ENCODE measurements around the gene ATP13A4. TPM values are rescaled to one million over a fixed set of nuclear protein-coding genes. Genes with fewer than 3 reads are reported as not detected.

ATP13A4 gene
- total and polyA plus RNA-seq, 2 of the 8 experiments (the other 6 are each of a cell fraction or from before 2014, with no cell fraction given): 0.12 TPM; not detected in 1

DNA sequence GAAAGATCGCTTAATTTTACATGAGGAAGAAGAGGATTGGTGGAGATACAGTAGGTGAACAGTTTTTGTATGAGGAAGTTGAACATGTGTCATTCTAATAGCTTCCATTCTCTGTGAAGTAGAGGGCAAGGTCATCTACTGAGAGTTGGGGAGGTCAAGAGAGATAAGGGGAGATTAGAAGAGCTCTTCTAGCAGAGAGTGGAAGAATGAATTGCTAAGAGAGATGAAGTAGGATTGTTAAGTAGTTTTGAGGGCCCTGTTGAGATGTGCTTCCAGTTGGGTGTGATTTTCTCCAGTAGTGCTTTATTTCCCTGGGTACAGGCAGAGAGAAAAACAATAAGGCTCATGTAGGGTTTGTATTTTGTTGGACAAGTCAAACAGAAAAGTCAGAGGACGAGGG is 43.5 kb upstream of the ATP13A4 start:
- TF ChIP-seq KDM5A (IDR thresholded peaks at IDR 0.05; ENCODE audit: low read length) (no peak), SRF (IDR thresholded peaks at IDR 0.05; ENCODE audit: low read depth, low read length) (no peak), CBX8 (IDR thresholded peaks at IDR 0.05; ENCODE audit: borderline replicate concordance, low read depth, low read length) (no peak), FOSL1 (IDR thresholded peaks at IDR 0.05; ENCODE audit: insufficient read depth, low read depth, low read length) (no peak), RBBP5 (IDR thresholded peaks at IDR 0.05; ENCODE audit: borderline replicate concordance, low read depth, low read length) (no peak), YY1 (IDR thresholded peaks at IDR 0.05; ENCODE audit: low read depth, low read length) (no peak), GTF2F1 (IDR thresholded peaks at IDR 0.05; ENCODE audit: borderline replicate concordance, low read depth, low read length) (no peak)
- H3K9ac ChIP-seq (replicated peaks in 1 of 4; ENCODE audit: extremely low read depth in 1 of 4, low read depth in 3 of 4, low read length in 3 of 4): no peak overlapping the region
- FAIRE-seq: no peak
- H3K9me3 ChIP-seq (ENCODE audit: insufficient read depth in 2 of 2, low read depth in 1 of 2, low read length in 1 of 2): no peaks in the 10 kb centered on the region
- no peak overlapping the region for H2BK120ac ChIP-seq (replicated peaks; ENCODE audit: low read depth, low read length)
- H3K14ac ChIP-seq (ENCODE audit: insufficient read length): no peak overlapping the region
- H3K4ac ChIP-seq (replicated peaks; ENCODE audit: insufficient read length, low read depth, low read length): no peak overlapping the region
- H3K4me3 ChIP-seq (ENCODE audit: extremely low read depth in 1 of 4, insufficient read depth in 2 of 4, low read depth in 3 of 4, low read length in 4 of 4): no peak overlapping the region
- peaks cover 8 to 95% of the 10 kb centered on the region in 2 experiments; a peak in 3 of 4 replicates for H3K79me2 ChIP-seq (ENCODE audit: control insufficient read depth in 1 of 2, insufficient read depth in 2 of 2, low read length in 2 of 2)
- H2AFZ ChIP-seq (ENCODE audit: low read length): no peak overlapping the region
- H3K27ac ChIP-seq (ENCODE audit: low read depth, low read length): no peak overlapping the region
- no peak overlapping the region for H2AK5ac ChIP-seq (ENCODE audit: low read depth, low read length)
- no peak overlapping the region for H3K56ac ChIP-seq (replicated peaks; ENCODE audit: insufficient read length, low read depth, low read length)
- H2BK15ac ChIP-seq (ENCODE audit: low read length): no peak overlapping the region
- no peak overlapping the region for H4K91ac ChIP-seq (replicated peaks; ENCODE audit: insufficient read length, low read length)
- no peak overlapping the region for H4K8ac ChIP-seq (ENCODE audit: extremely low read depth, insufficient read depth, low read length)
- H2BK12ac ChIP-seq (ENCODE audit: low read depth, low read length): no peak overlapping the region
- H3K4me1 ChIP-seq (replicated peaks in 1 of 4; ENCODE audit: control insufficient read depth in 3 of 4, insufficient read depth in 4 of 4, low read length in 3 of 4): no peaks in the 10 kb centered on the region; a peak in 1 of 7 replicates
- H3K18ac ChIP-seq (ENCODE audit: extremely low read depth, low read length): no peak overlapping the region
- no peaks in the 10 kb centered on the region for H3K23me2 ChIP-seq (ENCODE audit: low read depth, low read length)
- peaks cover 0 to 5% (median 0%) of the 10 kb centered on the region in 4 experiments; a peak in 1 of 8 replicates for H3K36me3 ChIP-seq (ENCODE audit: control insufficient read depth in 2 of 4, insufficient read depth in 4 of 4, low read length in 3 of 4)
- H3K4me2 ChIP-seq (ENCODE audit: insufficient read depth in 1 of 2, low read depth in 2 of 2, low read length in 2 of 2): no peak overlapping the region
- ChIA-PET CTCF (ENCODE audit: partially characterized antibody) (interaction anchor here (0.6 kb wide), 1 partner anchor 698 kb away, joined by 4 read pairs; no protein-coding TSS in a partner anchor), POLR2A (ENCODE audit: partially characterized antibody) (no interaction called here)
- 90% methylated on average over 2 of the region's 2 CpGs; no CpG with 5 or more reads in 1 of the 2 experiments for WGBS, 2 experiments (ENCODE audit: extremely low coverage in 1 of 2, insufficient coverage in 1 of 2, insufficient read length in 1 of 2, insufficient replicate concordance in 2 of 2, low coverage in 1 of 2, low lambda C conversion rate in 2 of 2, missing lambda C conversion rate in 1 of 2)
- H2BK5ac ChIP-seq (ENCODE audit: low read depth, low read length): no peak overlapping the region
- peaks cover 0 to 2% of the 10 kb centered on the region in 2 experiments for H4K20me1 ChIP-seq (replicated peaks in 1 of 2; ENCODE audit: control insufficient read depth in 1 of 2, insufficient read depth in 2 of 2, low read length in 2 of 2)
- no peak overlapping the region for H3K23ac ChIP-seq (ENCODE audit: insufficient read length)
- H4K5ac ChIP-seq (ENCODE audit: insufficient read length, low read depth, low read length): no peak overlapping the region
- no peak overlapping the region for H2BK20ac ChIP-seq (ENCODE audit: low read length)
- H3K27me3 ChIP-seq (replicated peaks in 1 of 4; ENCODE audit: control insufficient read depth in 3 of 4, extremely low read depth in 1 of 4, insufficient read depth in 3 of 4, low read length in 3 of 4): no peaks in the 10 kb centered on the region
- peaks cover 9% of the 10 kb centered on the region for H3K79me1 ChIP-seq (ENCODE audit: low read depth, low read length)
- no peak for DNase-seq (ENCODE audit: low read depth in 1 of 2, low spot score in 2 of 2)
